Progenitor cell of endocrine pancreas (in vitro differentiated cells): ENCODE results near the gene RFK. TPM values are rescaled to one million over a fixed set of nuclear protein-coding genes. Genes with fewer than 3 reads are reported as not detected.

Source experiments
- DNase-seq: peaks from one replicate; pipeline ENCODE4 v3.0.0; 2021; ENCODE audit warnings: low spot score; ENCODE audit not compliant: unreplicated experiment
- H3K27ac Mint-ChIP-seq: 2 replicates; pipeline ENCODE4 v1.8.0; 2021; ENCODE audit warnings: mild to moderate bottlenecking, moderate library complexity, mixed read lengths
- H3K27me3 Mint-ChIP-seq: 2 replicates; pipeline ENCODE4 v1.8.0; 2021; ENCODE audit warnings: mixed read lengths
- H3K36me3 Mint-ChIP-seq: 2 replicates; pipeline ENCODE4 v1.8.0; 2022; ENCODE audit warnings: mixed read lengths; ENCODE audit not compliant: insufficient read depth
- H3K4me1 Mint-ChIP-seq: 2 replicates; pipeline ENCODE4 v1.8.0; 2021; ENCODE audit warnings: low read depth, mixed read lengths
- H3K4me3 Mint-ChIP-seq: 2 replicates; pipeline ENCODE4 v1.8.0; 2021; ENCODE audit warnings: low read depth, mild to moderate bottlenecking, moderate library complexity, mixed read lengths
- H3K9me3 Mint-ChIP-seq: 2 replicates; pipeline ENCODE4 v1.8.0; 2021; ENCODE audit warnings: low read depth, mixed read lengths
- total RNA-seq: library from RNA; stranded (reverse); gene quantifications from 2 replicates; pipeline ENCODE4 v1.2.1, GENCODE V29; 2021
- TF ChIP-seq, protein P1 (sequence below): fragments of 200-600 bp; sonication (generic); IDR thresholded peaks from one replicate; pipeline ENCODE4 v1.5.0; 2021; ENCODE audit warnings: antibody characterized with exemption, mild to moderate bottlenecking; ENCODE audit not compliant: unreplicated experiment

RFK gene
- total RNA-seq, 1 donor from 2014 or later = 17.0 TPM

DNA sequence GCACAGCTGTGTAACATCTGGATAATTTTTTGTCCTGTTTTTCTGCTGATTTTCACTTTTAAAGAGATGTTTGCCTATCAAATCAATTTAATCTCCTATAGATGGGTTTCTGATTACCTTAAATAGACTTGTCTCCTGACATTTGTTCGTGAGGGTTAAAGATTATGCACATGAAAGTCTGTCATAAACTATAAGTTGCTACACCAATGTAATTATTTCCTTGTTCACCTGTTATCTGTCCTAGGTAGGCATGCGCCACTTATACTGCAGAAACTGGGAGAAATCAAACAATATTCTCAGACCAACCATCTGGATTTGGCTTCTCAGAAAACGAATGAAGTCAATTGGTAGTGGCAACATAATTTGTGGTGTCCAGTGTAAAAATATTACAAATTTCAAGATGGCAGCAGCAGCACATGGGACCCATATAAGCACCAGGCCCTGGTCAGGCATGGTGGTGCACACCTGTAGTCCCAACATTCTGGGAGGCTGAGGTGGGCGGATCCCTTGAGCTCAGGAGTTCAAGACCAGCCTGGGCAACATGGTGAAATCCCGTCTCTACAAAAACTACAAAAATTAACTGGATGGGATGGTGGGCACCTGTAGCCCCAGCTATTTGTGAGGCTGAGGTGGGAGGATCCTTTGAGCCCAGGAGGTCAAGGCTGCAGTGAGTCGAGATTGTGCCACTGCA is 20.3 kb downstream of the RFK start:
- no peaks in the 10 kb centered on the region for H3K27me3 Mint-ChIP-seq
- no peak overlapping the region for H3K4me3 Mint-ChIP-seq
- peaks cover 37% of the 10 kb centered on the region for H3K4me1 Mint-ChIP-seq
- H3K27ac Mint-ChIP-seq = no peak overlapping the region
- TF ChIP-seq, protein P1, sequence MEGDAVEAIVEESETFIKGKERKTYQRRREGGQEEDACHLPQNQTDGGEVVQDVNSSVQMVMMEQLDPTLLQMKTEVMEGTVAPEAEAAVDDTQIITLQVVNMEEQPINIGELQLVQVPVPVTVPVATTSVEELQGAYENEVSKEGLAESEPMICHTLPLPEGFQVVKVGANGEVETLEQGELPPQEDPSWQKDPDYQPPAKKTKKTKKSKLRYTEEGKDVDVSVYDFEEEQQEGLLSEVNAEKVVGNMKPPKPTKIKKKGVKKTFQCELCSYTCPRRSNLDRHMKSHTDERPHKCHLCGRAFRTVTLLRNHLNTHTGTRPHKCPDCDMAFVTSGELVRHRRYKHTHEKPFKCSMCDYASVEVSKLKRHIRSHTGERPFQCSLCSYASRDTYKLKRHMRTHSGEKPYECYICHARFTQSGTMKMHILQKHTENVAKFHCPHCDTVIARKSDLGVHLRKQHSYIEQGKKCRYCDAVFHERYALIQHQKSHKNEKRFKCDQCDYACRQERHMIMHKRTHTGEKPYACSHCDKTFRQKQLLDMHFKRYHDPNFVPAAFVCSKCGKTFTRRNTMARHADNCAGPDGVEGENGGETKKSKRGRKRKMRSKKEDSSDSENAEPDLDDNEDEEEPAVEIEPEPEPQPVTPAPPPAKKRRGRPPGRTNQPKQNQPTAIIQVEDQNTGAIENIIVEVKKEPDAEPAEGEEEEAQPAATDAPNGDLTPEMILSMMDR = no peak
- no peak for DNase-seq
- H3K36me3 Mint-ChIP-seq = no peaks in the 10 kb centered on the region
- H3K9me3 Mint-ChIP-seq = no peaks in the 10 kb centered on the region

DNA sequence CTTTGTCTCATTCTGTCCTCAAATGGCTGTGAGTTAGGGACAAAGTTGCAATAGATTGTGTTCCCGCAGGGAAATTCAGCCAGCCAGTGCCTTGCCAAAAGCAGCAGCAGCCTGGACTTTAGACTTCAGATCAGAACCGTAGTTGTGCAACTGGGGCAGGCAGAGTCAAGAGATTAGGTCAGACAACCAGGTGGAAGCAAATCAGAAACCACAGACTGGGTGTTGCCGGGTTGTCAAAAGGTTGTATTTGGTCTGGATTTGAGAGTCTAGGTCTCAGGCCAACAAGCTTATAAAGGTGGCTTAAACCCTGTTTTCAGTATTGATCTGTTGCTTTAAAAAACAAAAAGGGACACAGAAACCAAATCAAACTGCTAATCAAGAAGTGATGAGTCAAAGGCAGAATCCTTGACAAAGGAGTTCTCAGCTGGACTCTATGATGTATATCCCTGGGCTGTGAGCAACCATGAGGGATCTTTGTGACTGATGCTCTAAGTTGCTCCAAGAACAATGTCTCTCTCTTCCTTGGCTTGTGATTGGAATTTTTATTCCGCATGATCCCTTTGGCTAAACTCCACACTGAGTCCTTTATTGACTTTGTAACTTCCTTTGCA is 20.9 kb downstream of the RFK start:
- Mint-ChIP-seq H3K27ac (no peak overlapping the region), H3K4me3 (no peak overlapping the region), H3K27me3 (no peaks in the 10 kb centered on the region), H3K36me3 (no peaks in the 10 kb centered on the region), H3K9me3 (no peaks in the 10 kb centered on the region), H3K4me1 (peaks cover 37% of the 10 kb centered on the region)
- TF ChIP-seq, protein P1 = no peak
- no peak for DNase-seq

DNA sequence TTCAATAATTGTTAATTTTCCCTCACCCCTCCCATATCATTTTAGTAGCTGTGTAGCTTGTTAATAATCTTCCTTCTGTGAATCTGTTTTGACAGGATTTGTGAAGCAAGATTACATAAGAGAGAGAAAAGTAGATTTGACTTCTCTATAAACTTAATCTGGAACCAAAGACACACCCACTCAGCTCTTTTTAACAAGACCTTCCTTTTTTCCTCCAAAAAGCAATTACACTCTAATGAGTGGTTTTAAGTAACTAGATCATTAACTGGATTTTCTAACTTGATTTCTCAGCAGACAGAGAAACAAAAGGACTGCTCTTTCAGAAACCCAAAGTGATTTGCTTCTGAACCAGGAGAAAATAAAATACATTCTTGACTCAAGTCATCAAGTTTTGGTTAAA is 21.9 kb downstream of the RFK start:
- TF ChIP-seq, protein P1 = no peak
- Mint-ChIP-seq H3K9me3 (no peaks in the 10 kb centered on the region), H3K27ac (no peak overlapping the region), H3K4me3 (no peak overlapping the region), H3K27me3 (no peaks in the 10 kb centered on the region), H3K36me3 (no peaks in the 10 kb centered on the region), H3K4me1 (peaks cover 37% of the 10 kb centered on the region)
- DNase-seq = no peak

DNA sequence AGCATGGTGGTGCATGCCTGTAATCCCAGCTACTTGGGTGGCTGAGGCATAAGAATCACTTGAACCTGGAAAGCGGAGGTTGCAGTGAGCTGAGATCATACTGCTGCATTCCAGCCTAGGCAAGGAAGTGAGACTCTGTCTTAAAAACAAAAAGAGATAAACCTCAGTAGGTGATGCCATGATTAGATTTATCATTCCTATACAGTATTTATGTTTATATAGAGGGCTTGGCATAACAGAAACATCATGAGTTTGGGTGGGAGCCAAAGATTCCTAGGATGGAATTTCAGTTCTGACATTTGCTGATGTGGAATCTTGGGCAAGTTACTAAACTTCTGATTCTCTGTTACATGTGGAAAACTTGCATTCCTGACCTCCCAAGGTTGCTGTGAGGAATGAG is 22.3 kb downstream of the RFK start:
- H3K9me3 Mint-ChIP-seq = no peaks in the 10 kb centered on the region
- H3K27me3 Mint-ChIP-seq = no peaks in the 10 kb centered on the region
- H3K27ac Mint-ChIP-seq = no peak overlapping the region
- H3K4me1 Mint-ChIP-seq = peaks cover 37% of the 10 kb centered on the region
- DNase-seq = no peak
- no peak overlapping the region for H3K4me3 Mint-ChIP-seq
- TF ChIP-seq, protein P1 = no peak
- no peaks in the 10 kb centered on the region for H3K36me3 Mint-ChIP-seq

DNA sequence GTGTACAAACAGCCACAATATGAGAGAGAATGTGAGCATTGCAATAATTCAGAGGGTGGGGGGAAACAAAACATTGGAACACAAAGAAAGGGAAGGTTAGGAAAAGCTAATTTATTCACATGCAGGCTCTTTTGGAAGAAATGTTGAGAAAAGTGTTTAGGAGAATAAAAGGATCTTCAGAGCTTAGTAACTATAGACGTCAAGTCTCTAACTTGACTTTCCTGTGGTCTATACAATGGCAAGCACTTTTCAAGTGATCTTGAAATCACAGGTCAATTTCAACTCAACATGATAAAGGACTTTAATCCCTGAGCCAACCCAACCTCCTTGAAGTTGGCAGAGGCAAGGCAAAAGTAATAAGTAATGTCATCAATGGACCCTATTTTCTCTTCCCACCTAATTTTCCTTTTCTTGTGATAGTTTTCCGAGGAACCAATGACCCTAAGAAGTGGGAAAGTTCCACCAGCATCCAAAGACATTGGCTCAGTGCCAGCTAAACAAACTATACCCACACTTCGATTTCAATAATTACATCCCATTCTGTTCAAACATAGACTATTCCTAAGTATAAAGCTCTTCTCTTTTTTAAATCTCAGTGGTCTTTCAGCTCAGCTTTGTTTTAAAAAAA is 23.7 kb downstream of the RFK start:
- H3K27ac Mint-ChIP-seq = no peak overlapping the region
- H3K4me3 Mint-ChIP-seq = no peak overlapping the region
- no peak for DNase-seq
- peaks cover 36% of the 10 kb centered on the region for H3K4me1 Mint-ChIP-seq
- no peaks in the 10 kb centered on the region for H3K27me3 Mint-ChIP-seq
- H3K9me3 Mint-ChIP-seq = no peaks in the 10 kb centered on the region
- H3K36me3 Mint-ChIP-seq = no peaks in the 10 kb centered on the region
- TF ChIP-seq, protein P1 = no peak
